H9 (cell line): Measurements from ENCODE around the gene CSDE1. TPM values are rescaled to one million over a fixed set of nuclear protein-coding genes. Genes with fewer than 3 reads are reported as not detected.

Experiments used
- DNase-seq: peaks from one replicate; pipeline ENCODE4 v3.0.0-alpha.2; 2017
- H2AFZ ChIP-seq: one replicate; pipeline ENCODE4 v1.6.1; 2013; ENCODE audit warnings: mild to moderate bottlenecking, low read length, control low read depth, moderate library complexity
- H2AK5ac ChIP-seq: 2 replicates; pipeline ENCODE4 v1.6.1; 2013; ENCODE audit warnings: low read length, control low read depth, mixed read lengths; ENCODE audit not compliant: insufficient read length
- H2BK120ac ChIP-seq: one replicate; pipeline ENCODE4 v1.6.1; 2013; ENCODE audit warnings: low read depth, mild to moderate bottlenecking, low read length, control low read depth, inconsistent platforms; ENCODE audit not compliant: poor library complexity, severe bottlenecking
- H2BK12ac ChIP-seq: 2 replicates; pipeline ENCODE4 v1.6.1; 2013; ENCODE audit warnings: low read length, control low read depth, mixed read lengths, low read depth; ENCODE audit not compliant: insufficient read length
- H2BK15ac ChIP-seq: 2 replicates; pipeline ENCODE4 v1.6.1; 2013; ENCODE audit warnings: low read depth, low read length, control low read depth
- H2BK20ac ChIP-seq: one replicate; pipeline ENCODE4 v1.6.1; 2013; ENCODE audit warnings: low read depth, mild to moderate bottlenecking, low read length, control low read depth, inconsistent platforms; ENCODE audit not compliant: poor library complexity, severe bottlenecking
- H2BK5ac ChIP-seq: 2 replicates; pipeline ENCODE4 v1.6.1; 2013; ENCODE audit warnings: low read length, control low read depth, mixed read lengths; ENCODE audit not compliant: insufficient read length
- H3K14ac ChIP-seq: 2 replicates; pipeline ENCODE4 v1.6.1; 2013; ENCODE audit warnings: low read length, control low read depth; ENCODE audit not compliant: insufficient read depth
- H3K18ac ChIP-seq: 2 replicates; pipeline ENCODE4 v1.6.1; 2013; ENCODE audit warnings: low read depth, mild to moderate bottlenecking, mixed read lengths, low read length, control low read depth; ENCODE audit not compliant: insufficient read length
- H3K23ac ChIP-seq: 2 replicates; pipeline ENCODE4 v1.6.1; 2013; ENCODE audit warnings: low read length, control low read depth, mixed read lengths, low read depth; ENCODE audit not compliant: insufficient read length
- H3K23me2 ChIP-seq: 2 replicates; pipeline ENCODE4 v1.6.1; 2013; ENCODE audit warnings: low read depth, mild to moderate bottlenecking, mixed read lengths, low read length, control low read depth; ENCODE audit not compliant: insufficient read length, poor library complexity, severe bottlenecking
- H3K27ac ChIP-seq: 2 replicates; pipeline ENCODE4 v1.5.1; 2013; ENCODE audit warnings: low read length, control low read depth, mixed read lengths, low read depth; ENCODE audit not compliant: insufficient read length
- H3K27me3 ChIP-seq: 2 replicates; pipeline ENCODE4 v1.6.1; 2013; ENCODE audit warnings: low read length, control low read depth, inconsistent platforms; ENCODE audit not compliant: insufficient read depth
- H3K4ac ChIP-seq: 2 replicates; pipeline ENCODE4 v1.6.1; 2013; ENCODE audit warnings: low read depth, mild to moderate bottlenecking, control low read depth, inconsistent platforms, low read length, moderate library complexity
- H3K4me1 ChIP-seq: 2 replicates; pipeline ENCODE4 v1.6.1; 2013; ENCODE audit warnings: low read length, control low read depth, inconsistent platforms; ENCODE audit not compliant: insufficient read depth
- H3K4me2 ChIP-seq: 2 replicates; pipeline ENCODE4 v1.6.1; 2013; ENCODE audit warnings: low read length, control low read depth, mixed read lengths; ENCODE audit not compliant: insufficient read length, insufficient read depth
- H3K56ac ChIP-seq: 2 replicates; pipeline ENCODE4 v1.6.1; 2013; ENCODE audit warnings: low read depth, mild to moderate bottlenecking, mixed read lengths, low read length, control low read depth; ENCODE audit not compliant: insufficient read length
- H3K79me1 ChIP-seq: 2 replicates; pipeline ENCODE4 v1.6.1; 2013; ENCODE audit warnings: low read depth, mild to moderate bottlenecking, moderate library complexity, low read length, control low read depth, inconsistent platforms; ENCODE audit not compliant: insufficient read depth, poor library complexity, severe bottlenecking
- H3K79me2 ChIP-seq: 2 replicates; pipeline ENCODE4 v1.6.1; 2013; ENCODE audit warnings: low read length, control low read depth, inconsistent platforms; ENCODE audit not compliant: insufficient read depth
- H3K9ac ChIP-seq: 2 replicates; pipeline ENCODE4 v1.6.1; 2013; ENCODE audit warnings: low read length, control low read depth, mixed read lengths; ENCODE audit not compliant: insufficient read length; ENCODE audit errors: extremely low read depth
- H3K9me3 ChIP-seq: one replicate; pipeline ENCODE4 v1.6.1; 2013; ENCODE audit warnings: low read depth, low read length, inconsistent platforms; ENCODE audit not compliant: control insufficient read depth
- H3T11ph ChIP-seq: one replicate; pipeline ENCODE4 v1.6.1; 2013; ENCODE audit warnings: mild to moderate bottlenecking, low read length, control low read depth, inconsistent platforms
- H4K20me1 ChIP-seq: one replicate; pipeline ENCODE4 v1.6.1; 2013; ENCODE audit not compliant: control insufficient read depth, insufficient read length, insufficient read depth
- H4K5ac ChIP-seq: 2 replicates; pipeline ENCODE4 v1.6.1; 2013; ENCODE audit warnings: low read depth, mild to moderate bottlenecking, mixed read lengths, low read length, control low read depth; ENCODE audit not compliant: insufficient read length
- H4K8ac ChIP-seq: replicated peaks from 2 replicates; pipeline ENCODE4 v1.6.1; 2013; ENCODE audit warnings: low read length, control low read depth, mixed read lengths, low read depth; ENCODE audit not compliant: insufficient read length
- H4K91ac ChIP-seq: 2 replicates; pipeline ENCODE4 v1.6.1; 2013; ENCODE audit warnings: low read depth, mild to moderate bottlenecking, moderate library complexity, mixed read lengths, low read length, control low read depth; ENCODE audit not compliant: insufficient read length
- H3K27ac Mint-ChIP-seq, 3 experiments: 2 replicates in 2 of 3; 3 replicates in 1 of 3; pipeline ENCODE4 v1.8.0; 2020 to 2021; ENCODE audit warnings: mixed read lengths in 3 of 3, mild to moderate bottlenecking in 1 of 3, moderate library complexity in 1 of 3
- H3K27me3 Mint-ChIP-seq: 2 replicates; pipeline ENCODE4 v1.8.0; 2021; ENCODE audit warnings: low read depth, mild to moderate bottlenecking, moderate library complexity, mixed read lengths
- H3K36me3 Mint-ChIP-seq, 3 experiments: 2 replicates in 2 of 3; 3 replicates in 1 of 3; pipeline ENCODE4 v1.8.0; 2020 to 2021; ENCODE audit warnings: low read depth in 3 of 3, mixed read lengths in 3 of 3; ENCODE audit not compliant: insufficient read depth in 1 of 3
- H3K4me1 Mint-ChIP-seq, 2 experiments: 2 replicates each; pipeline ENCODE4 v1.8.0; 2020; ENCODE audit warnings: mixed read lengths in 2 of 2
- H3K4me3 Mint-ChIP-seq, 2 experiments: 2 replicates in 1 of 2; 3 replicates in 1 of 2; pipeline ENCODE4 v1.8.0; 2020 to 2021; ENCODE audit warnings: mild to moderate bottlenecking in 2 of 2, mixed read lengths in 2 of 2, moderate library complexity in 1 of 2
- H3K9me3 Mint-ChIP-seq, 2 experiments: 2 replicates in 1 of 2; 3 replicates in 1 of 2; pipeline ENCODE4 v1.8.0; 2020; ENCODE audit warnings: mild to moderate bottlenecking in 2 of 2, mixed read lengths in 2 of 2, moderate library complexity in 1 of 2
- CTCF ChIP-seq: fragments of 200-600 bp; sonication (generic); conservative IDR thresholded peaks from 3 replicates; pipeline ENCODE4 v1.8.0; 2021; ENCODE audit warnings: antibody characterized with exemption, mild to moderate bottlenecking
- WGBS: extraction: QIAGEN DNeasy Blood & Tissue Kit; methylation state at CpG from one replicate; pipeline ENCODE4 v1.1.7; 2013; ENCODE audit warnings: missing lambda C conversion rate, low lambda C conversion rate, mixed read lengths; ENCODE audit not compliant: insufficient read length; ENCODE audit errors: extremely low coverage; 5-methylcytosine and 5-hydroxymethylcytosine counted together
- total RNA-seq: library from RNA; stranded (reverse); gene quantifications from 2 replicates; pipeline ENCODE4 v1.2.1, GENCODE V29; 2021

The CSDE1 gene
- total RNA-seq, 1 experiment from 2014 or later: 645 TPM

DNA sequence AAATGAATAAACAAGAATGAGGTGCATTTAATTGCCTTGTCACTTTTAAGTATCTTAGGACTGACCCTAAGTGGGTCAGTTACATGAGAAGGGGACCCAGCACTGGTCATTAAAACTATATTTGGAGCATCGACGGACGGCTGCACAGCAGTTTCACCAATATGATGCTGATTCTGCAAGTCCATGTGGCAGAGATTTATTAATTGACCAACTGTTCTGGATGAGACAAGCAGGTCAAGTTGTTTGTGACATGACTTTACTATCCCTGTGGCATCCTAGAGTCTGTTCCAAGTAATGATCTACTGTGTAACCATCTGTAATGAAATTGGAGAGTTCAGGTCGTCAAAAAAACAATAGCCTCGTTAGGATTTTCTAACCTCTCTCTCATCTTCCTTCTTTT is 71.9 kb downstream of the CSDE1 start:
- no CpG with 5 or more reads among the region's 5 CpGs for WGBS
- Histone ChIP-seq H2BK120ac (no peak overlapping the region), H3K4me2 (no peak overlapping the region)

More for the DNA sequence above, 71.9 kb downstream of the CSDE1 start:
- DNase-seq: no peak
- no peak overlapping the region for H2BK5ac ChIP-seq
- H3K9me3 Mint-ChIP-seq: no peaks in the 10 kb centered on the region
- no peaks in the 10 kb centered on the region for H3K36me3 Mint-ChIP-seq
- H3K4me1 Mint-ChIP-seq: no peaks in the 10 kb centered on the region
- H3K14ac ChIP-seq: no peak overlapping the region
- no peak overlapping the region for H3K56ac ChIP-seq
- no peak overlapping the region for H2BK15ac ChIP-seq
- no peaks in the 10 kb centered on the region for H3K79me2 ChIP-seq
- H4K8ac ChIP-seq: no peak overlapping the region
- no peak overlapping the region for H3K4me3 Mint-ChIP-seq
- H3K27me3 Mint-ChIP-seq: peaks cover 24% of the 10 kb centered on the region
- no peak overlapping the region for H2AFZ ChIP-seq
- no peak overlapping the region for H3K18ac ChIP-seq
- no peak overlapping the region for H3K27ac Mint-ChIP-seq
- no peaks in the 10 kb centered on the region for H3K27me3 ChIP-seq
- no peaks in the 10 kb centered on the region for H3K79me1 ChIP-seq
- no peak overlapping the region for H4K91ac ChIP-seq
- H2BK20ac ChIP-seq: no peak overlapping the region
- TF ChIP-seq CTCF: no peak
- H4K5ac ChIP-seq: no peak overlapping the region
- no peak overlapping the region for H3K23ac ChIP-seq
- no peaks in the 10 kb centered on the region for H3K4me1 ChIP-seq
- H3K23me2 ChIP-seq: no peaks in the 10 kb centered on the region
- H2AK5ac ChIP-seq: no peak overlapping the region
- no peaks in the 10 kb centered on the region for H3K9me3 ChIP-seq
- no peak overlapping the region for H3T11ph ChIP-seq
- H3K9ac ChIP-seq: no peak overlapping the region
- no peaks in the 10 kb centered on the region for H4K20me1 ChIP-seq
- H3K4ac ChIP-seq: no peak overlapping the region
- H2BK12ac ChIP-seq: no peak overlapping the region
- H3K27ac ChIP-seq: no peak overlapping the region
